ENCODE measurements around the gene RNFT2. TPM values are rescaled to one million over a fixed set of nuclear protein-coding genes. Genes with fewer than 3 reads are reported as not detected.

Gene RNFT2
- total RNA-seq, 1 donor from 2014 or later, result 20.0 TPM

- H3K9me3 Mint-ChIP-seq (ENCODE audit: unreplicated experiment), result no peaks in the 10 kb centered on the region
- peaks cover 4% of the 10 kb centered on the region for H3K4me1 Mint-ChIP-seq (ENCODE audit: unreplicated experiment)
- no peak for TF ChIP-seq CTCF (IDR thresholded peaks at IDR 0.05; ENCODE audit: unreplicated experiment)
- DNase-seq (ENCODE audit: low spot score), result no peak
- H3K27me3 Mint-ChIP-seq (ENCODE audit: unreplicated experiment), result peaks cover 9% of the 10 kb centered on the region
- no peaks in the 10 kb centered on the region for H3K36me3 Mint-ChIP-seq (ENCODE audit: low read depth, unreplicated experiment)
- H3K27ac Mint-ChIP-seq (ENCODE audit: unreplicated experiment), result no peak overlapping the region
- no peak overlapping the region for H3K4me3 Mint-ChIP-seq (ENCODE audit: unreplicated experiment)
Observed at GRCh38 chr12:116885491-116885890, 147.4 kb downstream of the RNFT2 start.

GRCh38 chr12:116887244-116887643 is 149.1 kb downstream of the RNFT2 start:
- Mint-ChIP-seq H3K4me3 (ENCODE audit: unreplicated experiment) (no peak overlapping the region), H3K27ac (ENCODE audit: unreplicated experiment) (no peak overlapping the region), H3K9me3 (ENCODE audit: unreplicated experiment) (no peaks in the 10 kb centered on the region), H3K4me1 (ENCODE audit: unreplicated experiment) (no peaks in the 10 kb centered on the region), H3K36me3 (ENCODE audit: low read depth, unreplicated experiment) (no peaks in the 10 kb centered on the region), H3K27me3 (ENCODE audit: unreplicated experiment) (peaks cover 3% of the 10 kb centered on the region)
- no peak for TF ChIP-seq CTCF (IDR thresholded peaks at IDR 0.05; ENCODE audit: unreplicated experiment)
- no peak for DNase-seq (ENCODE audit: low spot score)

GRCh38 chr12:116887897-116888296 is 149.8 kb downstream of the RNFT2 start:
- Mint-ChIP-seq H3K27me3 (ENCODE audit: unreplicated experiment) (peaks cover 1% of the 10 kb centered on the region), H3K36me3 (ENCODE audit: low read depth, unreplicated experiment) (no peaks in the 10 kb centered on the region), H3K4me3 (ENCODE audit: unreplicated experiment) (no peak overlapping the region), H3K4me1 (ENCODE audit: unreplicated experiment) (no peaks in the 10 kb centered on the region), H3K9me3 (ENCODE audit: unreplicated experiment) (no peaks in the 10 kb centered on the region), H3K27ac (ENCODE audit: unreplicated experiment) (no peak overlapping the region)
- TF ChIP-seq CTCF (IDR thresholded peaks at IDR 0.05; ENCODE audit: unreplicated experiment), result no peak
- no peak for DNase-seq (ENCODE audit: low spot score)

GRCh38 chr12:116890330-116890729 is 152.2 kb downstream of the RNFT2 start:
- Mint-ChIP-seq H3K9me3 (ENCODE audit: unreplicated experiment) (no peaks in the 10 kb centered on the region), H3K4me3 (ENCODE audit: unreplicated experiment) (no peak overlapping the region), H3K27me3 (ENCODE audit: unreplicated experiment) (peaks cover 1% of the 10 kb centered on the region), H3K4me1 (ENCODE audit: unreplicated experiment) (no peaks in the 10 kb centered on the region), H3K27ac (ENCODE audit: unreplicated experiment) (no peak overlapping the region), H3K36me3 (ENCODE audit: low read depth, unreplicated experiment) (no peaks in the 10 kb centered on the region)
- no peak for TF ChIP-seq CTCF (IDR thresholded peaks at IDR 0.05; ENCODE audit: unreplicated experiment)
- no peak for DNase-seq (ENCODE audit: low spot score)

- no peak overlapping the region for H3K4me3 Mint-ChIP-seq (ENCODE audit: unreplicated experiment)
- H3K36me3 Mint-ChIP-seq (ENCODE audit: low read depth, unreplicated experiment), result no peaks in the 10 kb centered on the region
- H3K4me1 Mint-ChIP-seq (ENCODE audit: unreplicated experiment), result no peaks in the 10 kb centered on the region
Observed at GRCh38 chr12:116891019-116891418, 152.9 kb downstream of the RNFT2 start.

More at GRCh38 chr12:116891019-116891418, 152.9 kb downstream of the RNFT2 start:
- Mint-ChIP-seq H3K27ac (ENCODE audit: unreplicated experiment) (no peak overlapping the region), H3K9me3 (ENCODE audit: unreplicated experiment) (no peaks in the 10 kb centered on the region), H3K27me3 (ENCODE audit: unreplicated experiment) (peaks cover 1% of the 10 kb centered on the region)
- TF ChIP-seq CTCF (IDR thresholded peaks at IDR 0.05; ENCODE audit: unreplicated experiment), result no peak
- no peak for DNase-seq (ENCODE audit: low spot score)

All from endothelial cell (in vitro differentiated cells).